D721Med (cell line): ENCODE data around the gene FYCO1.

Experiments
- DNase-seq: peaks from one replicate; pipeline ENCODE4 v3.0.0; 2011; ENCODE audit warnings: low spot score; ENCODE audit not compliant: insufficient read length
- FAIRE-seq: peaks from 2 replicates; lab custom pipeline; 2011; peaks lifted over from hg19 to GRCh38; lab: Jason Lieb, UNC
- CTCF ChIP-seq: IDR thresholded peaks from 2 replicates; pipeline ENCODE4 v1.5.1; 2012; ENCODE audit warnings: mild to moderate bottlenecking, control low read depth; ENCODE audit not compliant: insufficient read depth; ENCODE audit errors: missing control alignments

Gene FYCO1

DNA sequence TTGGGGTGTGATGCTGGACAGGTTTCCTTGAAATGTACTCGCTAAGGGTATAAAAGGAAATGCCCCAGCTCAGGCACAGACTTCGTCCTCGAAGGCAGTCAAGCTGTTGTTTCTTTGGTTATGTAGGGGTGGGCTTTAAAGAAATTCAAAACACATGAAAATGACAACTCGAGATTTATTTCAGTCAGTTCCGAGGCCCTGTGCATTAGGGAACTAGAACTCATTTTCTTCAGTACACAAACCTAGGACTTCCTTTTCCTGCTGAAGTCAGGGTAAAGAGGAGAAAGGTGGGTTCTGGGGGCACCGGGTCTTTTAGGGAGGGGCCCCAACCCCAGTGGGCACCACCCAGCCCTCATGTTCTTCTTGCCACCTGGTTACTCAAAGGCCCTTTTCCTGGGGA, 101.6 kb downstream of the FYCO1 start:
- TF ChIP-seq CTCF, result no peak
- FAIRE-seq, result no peak

DNA sequence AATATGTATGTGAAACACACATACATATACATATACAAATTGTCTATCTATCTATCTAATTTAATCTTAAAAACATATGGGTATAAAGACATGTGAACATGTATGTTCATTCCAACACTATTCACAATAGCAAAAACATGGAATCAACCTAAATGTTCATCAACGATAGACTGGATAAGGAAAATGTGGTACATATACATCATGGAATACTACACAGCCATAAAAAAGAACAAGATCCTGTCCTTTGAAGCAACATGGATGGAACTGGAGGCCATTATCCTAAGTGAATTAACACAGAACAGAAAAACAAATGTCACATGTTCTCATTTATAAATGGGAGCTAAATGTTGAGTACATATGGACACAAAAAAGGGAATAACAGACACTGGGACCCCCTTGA, 103.5 kb downstream of the FYCO1 start:
- DNase-seq (no peak), FAIRE-seq (no peak)
- TF ChIP-seq CTCF, result no peak

More for the DNA sequence above, 101.6 kb downstream of the FYCO1 start:
- no peak for DNase-seq

DNA sequence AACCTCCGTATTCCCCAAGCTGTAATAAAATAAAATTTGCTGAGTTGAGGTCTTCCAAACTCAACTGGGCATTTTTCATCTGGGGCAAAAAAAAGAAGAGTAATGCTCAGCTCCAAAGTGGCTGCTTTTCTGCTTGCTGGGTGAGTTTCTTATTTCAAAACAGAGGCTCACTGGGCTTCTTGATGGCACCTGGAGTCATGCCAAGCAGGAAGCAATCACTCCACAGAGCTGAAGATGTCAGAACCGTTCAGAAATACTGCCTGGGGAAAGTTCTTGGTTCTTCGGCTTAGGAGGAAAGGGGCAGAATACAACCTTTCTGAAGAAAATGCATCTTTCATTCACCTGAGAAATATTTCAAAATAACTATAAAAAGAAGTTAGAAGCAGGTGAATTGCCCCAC, 105.2 kb downstream of the FYCO1 start:
- DNase-seq, result no peak
- no peak for FAIRE-seq
- TF ChIP-seq CTCF, result no peak

GRCh38 chr3:45889337-45889736, 106.3 kb downstream of the FYCO1 start:
- FAIRE-seq, result no peak

DNA sequence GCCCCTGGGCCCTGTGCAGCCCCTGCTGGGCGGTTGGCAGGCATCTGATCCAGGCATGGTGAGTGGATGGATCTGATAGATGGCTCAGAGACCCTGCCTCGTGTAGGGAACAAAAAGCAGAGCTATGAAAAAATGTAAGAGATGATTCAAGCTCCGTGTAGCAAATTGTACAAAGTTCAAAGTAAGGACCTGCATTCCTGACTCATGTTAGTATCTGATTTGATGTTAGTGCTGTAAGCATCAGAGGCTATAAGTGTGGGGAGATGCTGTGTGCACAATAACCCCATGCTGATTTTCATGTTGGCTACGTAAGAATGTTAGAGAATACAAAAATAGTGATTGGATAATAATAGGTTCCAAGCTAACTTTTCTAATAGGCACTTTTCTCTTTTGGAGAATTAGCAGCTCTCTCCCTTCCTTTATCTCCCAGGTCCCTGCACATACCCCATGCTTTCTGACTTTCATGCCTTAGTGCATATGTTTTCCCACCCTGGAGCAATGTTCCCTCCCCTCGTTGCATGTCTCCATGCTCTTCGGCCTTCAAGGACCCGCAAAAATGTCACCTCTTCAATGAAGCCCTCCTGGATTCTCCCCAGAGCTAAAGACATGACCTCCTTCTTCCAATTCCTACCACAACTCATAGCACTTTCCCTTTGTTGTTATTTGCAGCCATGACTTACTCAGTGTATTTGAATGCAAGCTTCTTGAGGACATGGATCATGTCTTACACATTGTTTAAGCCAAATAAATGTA, 107.7 kb downstream of the FYCO1 start:
- no peak for FAIRE-seq
- DNase-seq, result no peak
- no peak for TF ChIP-seq CTCF

More at GRCh38 chr3:45889337-45889736, 106.3 kb downstream of the FYCO1 start:
- TF ChIP-seq CTCF, result no peak
- DNase-seq, result no peak

- no peak for TF ChIP-seq CTCF
- no peak for DNase-seq
- no peak for FAIRE-seq
Observed at GRCh38 chr3:45887285-45887684, 108.3 kb downstream of the FYCO1 start.

GRCh38 chr3:45885979-45886705, 109.5 kb downstream of the FYCO1 start, which contains the start of gene CCR9:
TSS of gene CCR9 (plus strand) at chr3:45886543. CDS start at chr3:45894934, 8,391 bp downstream.
- TF ChIP-seq CTCF, result no peak
- DNase-seq (no peak), FAIRE-seq (no peak)
